Upper lobe of left lung (tissue), 4 donors: ENCODE measurements around the gene CER1.

ENCODE experiments used
- POLR2A ChIP-seq, 4 donors: fragments of 450-650 bp; IDR thresholded peaks; one replicate each; pipeline ENCODE4 v1.5.1; 2016 to 2017; ENCODE audit warnings: antibody characterized with exemption in 4 of 4, mild to moderate bottlenecking in 2 of 4
- POLR2AphosphoS5 ChIP-seq, 2 donors: sonication (generic); formaldehyde crosslinking; IDR thresholded peaks; one replicate each; pipeline ENCODE4 v1.5.1; 2017; ENCODE audit warnings: antibody characterized with exemption in 2 of 2
- TF ChIP-seq, protein P1 (sequence below), 6 experiments: fragments of 450-650 bp in 4 of 6; fragments of 200-600 bp in 2 of 6; sonication (generic) in 2 of 6; IDR thresholded peaks; one replicate each; pipeline ENCODE4 v1.5.1; 2016 to 2019; ENCODE audit warnings: antibody characterized with exemption in 6 of 6

GRCh38 chr9:14719231-14719923, 3.2 kb downstream of the CER1 start:
- TF ChIP-seq, protein P1, sequence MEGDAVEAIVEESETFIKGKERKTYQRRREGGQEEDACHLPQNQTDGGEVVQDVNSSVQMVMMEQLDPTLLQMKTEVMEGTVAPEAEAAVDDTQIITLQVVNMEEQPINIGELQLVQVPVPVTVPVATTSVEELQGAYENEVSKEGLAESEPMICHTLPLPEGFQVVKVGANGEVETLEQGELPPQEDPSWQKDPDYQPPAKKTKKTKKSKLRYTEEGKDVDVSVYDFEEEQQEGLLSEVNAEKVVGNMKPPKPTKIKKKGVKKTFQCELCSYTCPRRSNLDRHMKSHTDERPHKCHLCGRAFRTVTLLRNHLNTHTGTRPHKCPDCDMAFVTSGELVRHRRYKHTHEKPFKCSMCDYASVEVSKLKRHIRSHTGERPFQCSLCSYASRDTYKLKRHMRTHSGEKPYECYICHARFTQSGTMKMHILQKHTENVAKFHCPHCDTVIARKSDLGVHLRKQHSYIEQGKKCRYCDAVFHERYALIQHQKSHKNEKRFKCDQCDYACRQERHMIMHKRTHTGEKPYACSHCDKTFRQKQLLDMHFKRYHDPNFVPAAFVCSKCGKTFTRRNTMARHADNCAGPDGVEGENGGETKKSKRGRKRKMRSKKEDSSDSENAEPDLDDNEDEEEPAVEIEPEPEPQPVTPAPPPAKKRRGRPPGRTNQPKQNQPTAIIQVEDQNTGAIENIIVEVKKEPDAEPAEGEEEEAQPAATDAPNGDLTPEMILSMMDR (IDR thresholded peaks at IDR 0.05), result no peak
- TF ChIP-seq POLR2AphosphoS5 (IDR thresholded peaks at IDR 0.05), result no peak
- TF ChIP-seq POLR2A (IDR thresholded peaks at IDR 0.05), result no peak
